Panc1 (cell line): ENCODE data around the gene TMEM266.

Experiments
- POLR2AphosphoS5 ChIP-seq: IDR thresholded peaks from 2 replicates; pipeline ENCODE4 v1.6.1; 2012; ENCODE audit warnings: mild to moderate bottlenecking, low read depth, low read length, moderate library complexity
- SIN3A ChIP-seq: IDR thresholded peaks from 2 replicates; pipeline ENCODE4 v1.6.1; 2012; ENCODE audit warnings: low read depth, mild to moderate bottlenecking, low read length, moderate library complexity, borderline replicate concordance; ENCODE audit not compliant: insufficient read depth
- TCF7L2 ChIP-seq: IDR thresholded peaks from 2 replicates; pipeline ENCODE4 v1.6.1; 2011; ENCODE audit warnings: mild to moderate bottlenecking, low read depth, low read length, inconsistent platforms
- TF ChIP-seq, protein P1 (sequence below): fragments of 450-650 bp; IDR thresholded peaks from 2 replicates; pipeline ENCODE4 v1.5.1; 2017; ENCODE audit warnings: mild to moderate bottlenecking
- TF ChIP-seq, protein P2 (sequence below), 2 experiments: IDR thresholded peaks; 2 replicates each; pipeline ENCODE4 v1.6.1; 2011 to 2012; ENCODE audit warnings: low read depth in 2 of 2, control low read depth in 1 of 2, low read length in 1 of 2, mild to moderate bottlenecking in 1 of 2, moderate library complexity in 1 of 2; ENCODE audit not compliant: insufficient read depth in 1 of 2

DNA sequence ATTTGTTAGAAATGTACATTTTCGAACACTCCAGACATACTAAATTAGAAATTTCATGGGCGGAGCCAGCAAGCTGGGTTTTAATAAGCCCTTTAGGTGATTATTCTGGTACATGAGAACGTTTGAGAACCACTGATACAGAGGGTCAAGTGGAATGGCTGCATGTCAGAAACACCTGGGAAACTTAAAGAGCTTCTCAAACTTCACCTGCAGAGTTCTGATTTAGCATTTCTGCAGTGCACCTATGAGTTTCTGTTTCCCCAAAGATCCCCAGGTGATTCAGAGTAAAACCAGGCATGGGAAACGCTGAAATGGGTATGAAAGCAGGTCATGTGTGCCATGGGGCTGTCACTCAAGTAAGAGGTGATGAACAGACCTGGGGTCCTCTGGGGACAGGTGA lies 68.1 kb downstream of the TMEM266 start:
- TF ChIP-seq, protein P1, sequence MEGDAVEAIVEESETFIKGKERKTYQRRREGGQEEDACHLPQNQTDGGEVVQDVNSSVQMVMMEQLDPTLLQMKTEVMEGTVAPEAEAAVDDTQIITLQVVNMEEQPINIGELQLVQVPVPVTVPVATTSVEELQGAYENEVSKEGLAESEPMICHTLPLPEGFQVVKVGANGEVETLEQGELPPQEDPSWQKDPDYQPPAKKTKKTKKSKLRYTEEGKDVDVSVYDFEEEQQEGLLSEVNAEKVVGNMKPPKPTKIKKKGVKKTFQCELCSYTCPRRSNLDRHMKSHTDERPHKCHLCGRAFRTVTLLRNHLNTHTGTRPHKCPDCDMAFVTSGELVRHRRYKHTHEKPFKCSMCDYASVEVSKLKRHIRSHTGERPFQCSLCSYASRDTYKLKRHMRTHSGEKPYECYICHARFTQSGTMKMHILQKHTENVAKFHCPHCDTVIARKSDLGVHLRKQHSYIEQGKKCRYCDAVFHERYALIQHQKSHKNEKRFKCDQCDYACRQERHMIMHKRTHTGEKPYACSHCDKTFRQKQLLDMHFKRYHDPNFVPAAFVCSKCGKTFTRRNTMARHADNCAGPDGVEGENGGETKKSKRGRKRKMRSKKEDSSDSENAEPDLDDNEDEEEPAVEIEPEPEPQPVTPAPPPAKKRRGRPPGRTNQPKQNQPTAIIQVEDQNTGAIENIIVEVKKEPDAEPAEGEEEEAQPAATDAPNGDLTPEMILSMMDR, result no peak
- TF ChIP-seq SIN3A (no peak), POLR2AphosphoS5 (no peak), TCF7L2 (no peak)
- TF ChIP-seq, protein P2, sequence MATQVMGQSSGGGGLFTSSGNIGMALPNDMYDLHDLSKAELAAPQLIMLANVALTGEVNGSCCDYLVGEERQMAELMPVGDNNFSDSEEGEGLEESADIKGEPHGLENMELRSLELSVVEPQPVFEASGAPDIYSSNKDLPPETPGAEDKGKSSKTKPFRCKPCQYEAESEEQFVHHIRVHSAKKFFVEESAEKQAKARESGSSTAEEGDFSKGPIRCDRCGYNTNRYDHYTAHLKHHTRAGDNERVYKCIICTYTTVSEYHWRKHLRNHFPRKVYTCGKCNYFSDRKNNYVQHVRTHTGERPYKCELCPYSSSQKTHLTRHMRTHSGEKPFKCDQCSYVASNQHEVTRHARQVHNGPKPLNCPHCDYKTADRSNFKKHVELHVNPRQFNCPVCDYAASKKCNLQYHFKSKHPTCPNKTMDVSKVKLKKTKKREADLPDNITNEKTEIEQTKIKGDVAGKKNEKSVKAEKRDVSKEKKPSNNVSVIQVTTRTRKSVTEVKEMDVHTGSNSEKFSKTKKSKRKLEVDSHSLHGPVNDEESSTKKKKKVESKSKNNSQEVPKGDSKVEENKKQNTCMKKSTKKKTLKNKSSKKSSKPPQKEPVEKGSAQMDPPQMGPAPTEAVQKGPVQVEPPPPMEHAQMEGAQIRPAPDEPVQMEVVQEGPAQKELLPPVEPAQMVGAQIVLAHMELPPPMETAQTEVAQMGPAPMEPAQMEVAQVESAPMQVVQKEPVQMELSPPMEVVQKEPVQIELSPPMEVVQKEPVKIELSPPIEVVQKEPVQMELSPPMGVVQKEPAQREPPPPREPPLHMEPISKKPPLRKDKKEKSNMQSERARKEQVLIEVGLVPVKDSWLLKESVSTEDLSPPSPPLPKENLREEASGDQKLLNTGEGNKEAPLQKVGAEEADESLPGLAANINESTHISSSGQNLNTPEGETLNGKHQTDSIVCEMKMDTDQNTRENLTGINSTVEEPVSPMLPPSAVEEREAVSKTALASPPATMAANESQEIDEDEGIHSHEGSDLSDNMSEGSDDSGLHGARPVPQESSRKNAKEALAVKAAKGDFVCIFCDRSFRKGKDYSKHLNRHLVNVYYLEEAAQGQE (IDR thresholded peaks at IDR 0.05; ENCODE audit: insufficient read depth in 1 of 2, low read depth in 2 of 2, low read length in 1 of 2), result no peak
